ENCODE data around the gene TAS1R3. TPM values are rescaled to one million over a fixed set of nuclear protein-coding genes. Genes with fewer than 3 reads are reported as not detected.

TAS1R3 gene
- total RNA-seq, 1 experiment from 2014 or later = 0.31 TPM

DNA sequence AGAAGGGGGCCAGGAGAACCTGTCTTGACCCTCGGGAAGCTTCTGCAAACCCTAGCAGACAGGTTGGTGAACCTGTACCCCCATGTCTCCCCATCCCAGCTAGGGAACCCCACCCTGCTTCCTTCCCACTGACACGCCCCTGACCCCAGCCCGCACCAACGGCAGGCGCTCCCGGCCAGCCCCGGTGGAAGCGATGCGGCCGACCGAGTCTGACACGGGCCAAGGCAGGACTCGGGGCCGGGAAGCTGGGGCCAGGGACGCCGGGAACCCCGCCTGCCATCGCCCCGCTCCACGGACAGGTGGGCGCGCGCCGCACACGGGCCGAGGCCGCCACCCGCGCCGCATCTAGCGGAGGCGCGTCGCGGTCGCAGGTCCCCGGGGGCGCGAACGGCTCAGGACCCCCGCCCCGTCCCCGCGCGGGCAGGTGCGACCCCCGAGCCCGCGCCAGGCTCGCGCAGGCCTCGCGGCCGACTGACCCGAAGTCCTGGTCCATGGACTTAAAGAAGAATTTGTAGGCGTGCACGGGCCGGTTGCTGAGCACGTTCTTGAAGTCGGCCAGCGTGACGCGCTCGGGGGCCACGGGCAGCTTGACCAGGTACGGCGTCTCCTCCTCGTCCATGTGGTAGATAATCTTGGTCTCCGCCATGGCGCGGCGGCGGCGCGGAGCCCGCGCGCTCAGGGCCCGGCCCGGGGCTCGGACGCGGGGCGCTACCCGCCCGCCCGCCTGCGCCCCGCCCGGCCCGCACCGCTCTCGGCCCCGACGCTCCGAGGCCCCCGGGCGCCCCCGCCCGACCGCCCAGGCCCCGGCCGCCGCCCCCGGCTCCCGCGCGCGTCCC lies 17.6 kb downstream of the TAS1R3 start:
- in situ Hi-C loops (cut with HindIII; ENCODE audit: low pct_unique_long_range_greater_than_20kb, low sequenced_read_pairs) = no loop called here

DNA sequence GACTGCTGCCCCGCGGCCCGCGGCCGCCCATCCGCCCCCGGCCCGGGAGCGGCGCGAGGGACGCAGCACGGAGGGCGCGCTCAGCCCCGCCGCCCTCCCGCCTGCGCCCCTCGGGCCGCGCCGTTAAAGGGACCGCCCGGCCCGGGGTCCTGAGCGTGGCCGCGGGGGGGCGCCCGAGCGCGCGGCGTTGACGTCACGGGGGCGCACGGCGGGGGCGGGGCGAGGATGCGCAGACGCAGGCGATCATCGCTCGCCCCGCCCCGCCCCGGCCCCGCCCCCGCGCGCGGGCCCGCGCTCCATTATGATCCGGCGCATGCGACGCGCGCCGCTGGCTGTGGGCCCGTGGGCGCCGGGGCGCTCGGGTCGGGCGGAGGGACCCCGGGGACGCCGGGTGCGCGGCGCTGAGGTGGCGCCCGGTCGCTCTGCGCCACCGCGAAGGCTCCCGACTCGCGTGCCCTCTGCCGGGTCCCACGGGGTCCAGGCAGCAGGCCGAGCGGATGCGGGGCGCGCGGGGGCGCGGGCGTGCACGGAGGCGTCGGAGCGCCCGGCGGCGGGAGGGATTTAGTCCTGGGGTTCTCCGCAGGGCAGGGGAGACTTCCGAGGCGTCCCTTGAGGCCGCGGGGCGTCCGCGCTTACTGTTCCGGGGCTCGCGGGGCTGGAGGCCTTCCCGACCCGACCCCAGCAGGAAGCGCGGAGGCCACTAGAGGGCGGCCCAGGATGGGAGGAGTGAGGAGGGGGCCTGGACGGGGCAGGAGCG lies 18.4 kb downstream of the TAS1R3 start, which contains the start of gene DVL1:
TSS of gene DVL1 (minus strand) at position 163 of the 757 bp plus-strand sequence. CDS start 353 bp downstream, outside the sequence.
- TF ChIP-seq, protein P1, sequence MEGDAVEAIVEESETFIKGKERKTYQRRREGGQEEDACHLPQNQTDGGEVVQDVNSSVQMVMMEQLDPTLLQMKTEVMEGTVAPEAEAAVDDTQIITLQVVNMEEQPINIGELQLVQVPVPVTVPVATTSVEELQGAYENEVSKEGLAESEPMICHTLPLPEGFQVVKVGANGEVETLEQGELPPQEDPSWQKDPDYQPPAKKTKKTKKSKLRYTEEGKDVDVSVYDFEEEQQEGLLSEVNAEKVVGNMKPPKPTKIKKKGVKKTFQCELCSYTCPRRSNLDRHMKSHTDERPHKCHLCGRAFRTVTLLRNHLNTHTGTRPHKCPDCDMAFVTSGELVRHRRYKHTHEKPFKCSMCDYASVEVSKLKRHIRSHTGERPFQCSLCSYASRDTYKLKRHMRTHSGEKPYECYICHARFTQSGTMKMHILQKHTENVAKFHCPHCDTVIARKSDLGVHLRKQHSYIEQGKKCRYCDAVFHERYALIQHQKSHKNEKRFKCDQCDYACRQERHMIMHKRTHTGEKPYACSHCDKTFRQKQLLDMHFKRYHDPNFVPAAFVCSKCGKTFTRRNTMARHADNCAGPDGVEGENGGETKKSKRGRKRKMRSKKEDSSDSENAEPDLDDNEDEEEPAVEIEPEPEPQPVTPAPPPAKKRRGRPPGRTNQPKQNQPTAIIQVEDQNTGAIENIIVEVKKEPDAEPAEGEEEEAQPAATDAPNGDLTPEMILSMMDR (IDR thresholded peaks at IDR 0.05) = peak; percentile 79; the same call in 1 of the 2 replicates
- no peak for TF ChIP-seq SIN3A (IDR thresholded peaks at IDR 0.05; ENCODE audit: borderline replicate concordance, insufficient read depth, low read depth, low read length)
- no peak for DNase-seq (ENCODE audit: low read depth, low spot score)
- POLR2A ChIA-PET = interaction anchor here (0.6 kb wide), 1 partner anchor 155 kb away, joined by 3 read pairs; no protein-coding TSS in a partner anchor
- Histone ChIP-seq H3K4me3 (ENCODE audit: low read depth in 2 of 2, low read length in 2 of 2) (peak within 1 kb of the TSS; percentile 74 to 85), H3K36me3 (ENCODE audit: control insufficient read depth, insufficient read depth, low read length) (no peaks in the 10 kb centered on the region; the same call in 1 of the 2 replicates), H3K4me1 (ENCODE audit: control insufficient read depth, insufficient read depth, low read length) (peaks cover 57% of the 10 kb centered on the region), H3K9me3 (ENCODE audit: control insufficient read depth, insufficient read depth, low read depth, low read length) (no peaks in the 10 kb centered on the region), H3K27ac (ENCODE audit: low read length) (peak within 1 kb of the TSS; percentile 93), H3K27me3 (ENCODE audit: control insufficient read depth, insufficient read depth, low read length) (no peaks in the 10 kb centered on the region)
- in situ Hi-C loops (cut with HindIII; ENCODE audit: low pct_unique_long_range_greater_than_20kb, low sequenced_read_pairs) (no loop called here), intact Hi-C loops (cut with micrococcal nuclease; ENCODE audit: unreplicated experiment) (no loop called here)
- ATAC-seq = peak; percentile 37
- BruUV-seq (replicated peaks) = no TSS peak
- CTCF ChIA-PET = no interaction called here

More for the DNA sequence above, 17.6 kb downstream of the TAS1R3 start:
- ChIA-PET CTCF (no interaction called here), POLR2A (interaction anchor here (0.5 to 0.6 kb wide), 2 partner anchors 156 to 388 kb away, joined by 3 read pairs; no protein-coding TSS in a partner anchor)
- no peak for DNase-seq (ENCODE audit: low read depth, low spot score)
- Histone ChIP-seq H3K4me1 (ENCODE audit: control insufficient read depth, insufficient read depth, low read length) (peaks cover 60% of the 10 kb centered on the region), H3K27me3 (ENCODE audit: control insufficient read depth, insufficient read depth, low read length) (no peaks in the 10 kb centered on the region), H3K9me3 (ENCODE audit: control insufficient read depth, insufficient read depth, low read depth, low read length) (no peaks in the 10 kb centered on the region), H3K36me3 (ENCODE audit: control insufficient read depth, insufficient read depth, low read length) (no peaks in the 10 kb centered on the region; the same call in 1 of the 2 replicates), H3K27ac (ENCODE audit: low read length) (peak overlapping the region; percentile 93), H3K4me3 (ENCODE audit: low read depth in 2 of 2, low read length in 2 of 2) (peak overlapping the region; percentile 74 to 85)
- ATAC-seq = peak; percentile 2
- BruUV-seq (replicated peaks) = no TSS peak
- peak; percentile 29; the same call in 1 of the 2 replicates for TF ChIP-seq SIN3A (IDR thresholded peaks at IDR 0.05; ENCODE audit: borderline replicate concordance, insufficient read depth, low read depth, low read length)
- TF ChIP-seq, protein P1 (IDR thresholded peaks at IDR 0.05) = no peak
- intact Hi-C loops (cut with micrococcal nuclease; ENCODE audit: unreplicated experiment) = no loop called here
